Thyroid gland (tissue), 4 donors: ENCODE measurements around the gene PYHIN1. TPM values are rescaled to one million over a fixed set of nuclear protein-coding genes. Genes with fewer than 3 reads are reported as not detected.

Experiments
- DNase-seq, 2 donors: peaks; one replicate each; pipeline ENCODE4 v3.0.0-alpha.2; 2019
- H3K27ac ChIP-seq, 3 donors: fragments of 200-600 bp; sonication (generic); 1 replicate in 2 of 3; 2 replicates in 1 of 3; pipeline ENCODE4 v1.5.1; 2016 to 2019; ENCODE audit warnings: mild to moderate bottlenecking in 1 of 3, moderate library complexity in 1 of 3
- H3K27me3 ChIP-seq: fragments of 200-600 bp; sonication (generic); one replicate; pipeline ENCODE4 v1.5.1; 2019
- H3K36me3 ChIP-seq, 2 donors: fragments of 200-600 bp; sonication (generic); one replicate each; pipeline ENCODE4 v1.5.1; 2016 to 2019
- H3K4me1 ChIP-seq, 2 donors: fragments of 200-600 bp; sonication (generic); one replicate each; pipeline ENCODE4 v1.5.1; 2017 to 2019
- H3K4me3 ChIP-seq, 3 donors: fragments of 200-600 bp; sonication (generic); replicated peaks in 1 of 3; 1 replicate in 2 of 3; 2 replicates in 1 of 3; pipeline ENCODE4 v1.5.1; 2016; ENCODE audit warnings: mild to moderate bottlenecking in 1 of 3
- H3K9me3 ChIP-seq: fragments of 200-600 bp; sonication (generic); one replicate; pipeline ENCODE4 v1.5.1; 2017
- CTCF ChIP-seq, 6 experiments: fragments of 200-600 bp in 3 of 6; fragments of 450-650 bp in 3 of 6; sonication (generic) in 3 of 6; IDR thresholded peaks; one replicate each; pipeline ENCODE4 v1.5.1; 2016 to 2019; ENCODE audit warnings: antibody characterized with exemption in 6 of 6, mild to moderate bottlenecking in 2 of 6, inconsistent platforms in 1 of 6, moderate library complexity in 1 of 6
- POLR2A ChIP-seq, 2 donors: fragments of 450-650 bp; IDR thresholded peaks; one replicate each; pipeline ENCODE4 v1.6.1; 2017; ENCODE audit warnings: antibody characterized with exemption in 2 of 2, mild to moderate bottlenecking in 2 of 2, moderate library complexity in 1 of 2
- WGBS, 2 donors: methylation state at CpG; one replicate each; pipeline ENCODE4 v1.1.5; 2017; 5-methylcytosine and 5-hydroxymethylcytosine counted together
- intact Hi-C: fragments of 100-400 bp; cut with DNase I; formaldehyde crosslinking; loops from one replicate; pipeline ENCODE4 v1.15.1; 2023
- total RNA-seq, 4 donors: library from RNA; depleted of rRNA; stranded (reverse); fragments of >200 nt; gene quantifications; one replicate each; pipeline ENCODE4 v1.2.3, GENCODE V29; 2016

Gene PYHIN1
- total RNA-seq, 4 donors from 2014 or later: 0.78 to 2.6 (median 1.8) TPM

DNA sequence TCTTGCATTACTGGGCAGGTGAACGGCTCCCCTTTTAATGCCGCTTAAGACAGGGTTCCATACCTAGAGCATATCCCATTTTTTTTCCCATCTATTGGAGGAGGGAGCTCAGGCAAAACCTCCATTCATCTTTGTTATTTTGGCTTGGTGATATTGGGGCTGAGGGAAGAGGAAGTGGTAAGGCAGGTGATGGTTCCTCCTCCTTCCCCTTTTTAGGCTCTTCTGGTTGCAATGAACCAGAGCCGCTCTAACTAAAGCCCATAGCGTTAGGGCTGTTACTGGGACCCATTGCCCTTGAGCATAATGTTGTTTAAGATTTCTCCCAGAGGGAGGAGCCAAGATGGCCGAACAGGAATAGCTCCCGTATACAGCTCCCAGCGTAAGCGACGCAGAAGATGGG, 21.1 kb downstream of the PYHIN1 start:
- Histone ChIP-seq H3K27ac (no peak overlapping the region), H3K4me3 (no peak overlapping the region), H3K27me3 (no peaks in the 10 kb centered on the region), H3K4me1 (no peaks in the 10 kb centered on the region), H3K9me3 (no peaks in the 10 kb centered on the region), H3K36me3 (no peaks in the 10 kb centered on the region)
- no peak for TF ChIP-seq CTCF (IDR thresholded peaks at IDR 0.05)
- TF ChIP-seq POLR2A (IDR thresholded peaks at IDR 0.05): no peak
- no peak for DNase-seq
- 90 to 95% methylated on average over 9 of the region's 9 CpGs for WGBS, 2 donors
- intact Hi-C loops: no loop called here

DNA sequence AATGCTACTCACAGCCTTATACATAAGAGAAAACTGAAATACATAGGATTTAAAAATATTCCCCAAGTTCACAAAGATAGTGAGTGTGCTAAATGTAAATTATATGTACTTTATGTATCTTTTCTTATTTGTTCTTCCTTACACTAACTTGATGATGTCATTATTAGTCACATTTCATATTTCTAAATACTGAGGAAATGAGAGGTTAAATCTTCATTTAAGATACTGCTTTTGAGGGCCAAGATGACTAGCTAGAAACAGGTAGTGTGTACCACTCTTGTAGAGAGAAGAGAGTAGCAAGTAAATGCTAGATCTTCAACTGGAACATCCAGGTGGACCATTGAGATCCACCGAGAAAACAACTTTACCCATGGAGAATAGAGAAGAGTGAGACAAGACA, 29.8 kb downstream of the PYHIN1 start:
- TF ChIP-seq CTCF (IDR thresholded peaks at IDR 0.05) (no peak), POLR2A (IDR thresholded peaks at IDR 0.05) (no peak)
- WGBS, 2 donors: 93 to 94% methylated on average over 1 of the region's 1 CpG
- intact Hi-C loops: no loop called here
- H3K27ac ChIP-seq: no peak overlapping the region
- H3K9me3 ChIP-seq: no peaks in the 10 kb centered on the region
- DNase-seq: no peak
- H3K4me1 ChIP-seq: no peaks in the 10 kb centered on the region
- H3K4me3 ChIP-seq: no peak overlapping the region
- H3K27me3 ChIP-seq: no peaks in the 10 kb centered on the region
- no peaks in the 10 kb centered on the region for H3K36me3 ChIP-seq

- TF ChIP-seq POLR2A (IDR thresholded peaks at IDR 0.05): no peak
- no peak for DNase-seq
- no peaks in the 10 kb centered on the region for H3K9me3 ChIP-seq
- no peaks in the 10 kb centered on the region for H3K27me3 ChIP-seq
- H3K36me3 ChIP-seq: no peaks in the 10 kb centered on the region
- H3K27ac ChIP-seq: no peak overlapping the region
- WGBS, 2 donors: 43 to 55% methylated on average over 4 to 5 of the region's 5 CpGs
- intact Hi-C loops: no loop called here
- no peak overlapping the region for H3K4me3 ChIP-seq
- H3K4me1 ChIP-seq: no peaks in the 10 kb centered on the region
These were observed 31.6 kb downstream of the PYHIN1 start for GRCh38 chr1:158962983-158963382.

DNA sequence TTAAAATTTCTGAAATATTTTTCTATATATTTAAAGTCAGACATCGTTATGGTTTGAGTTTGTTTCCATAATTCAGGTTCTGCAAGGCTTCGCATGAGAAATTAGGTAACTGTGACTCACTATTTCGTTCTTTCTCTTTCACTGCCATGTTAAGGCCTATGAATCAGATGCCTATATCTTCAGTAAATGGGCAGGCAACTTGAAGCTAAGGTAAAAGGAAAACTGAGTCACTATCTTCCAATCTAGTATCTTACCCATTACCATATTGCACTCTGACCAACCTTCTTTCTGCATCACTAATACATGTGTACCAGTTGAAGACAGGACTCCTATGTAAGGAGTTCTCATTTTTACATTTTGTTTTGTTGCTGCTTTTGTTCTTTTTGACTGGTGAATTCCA, 37.8 kb downstream of the PYHIN1 start:
- intact Hi-C loops: no loop called here
- TF ChIP-seq POLR2A (IDR thresholded peaks at IDR 0.05) (no peak), CTCF (IDR thresholded peaks at IDR 0.05) (no peak)
- no peaks in the 10 kb centered on the region for H3K36me3 ChIP-seq
- H3K4me3 ChIP-seq: no peak overlapping the region
- 86 to 87% methylated on average over 3 of the region's 3 CpGs for WGBS, 2 donors
- H3K27ac ChIP-seq: no peak overlapping the region
- H3K27me3 ChIP-seq: no peaks in the 10 kb centered on the region
- H3K9me3 ChIP-seq: no peaks in the 10 kb centered on the region
- no peak for DNase-seq
- no peaks in the 10 kb centered on the region for H3K4me1 ChIP-seq

- WGBS, 2 donors: 82 to 92% methylated on average over 1 of the region's 1 CpG
- TF ChIP-seq CTCF (IDR thresholded peaks at IDR 0.05): no peak
- no peak for TF ChIP-seq POLR2A (IDR thresholded peaks at IDR 0.05)
- Histone ChIP-seq H3K9me3 (no peaks in the 10 kb centered on the region), H3K4me1 (no peaks in the 10 kb centered on the region), H3K27me3 (no peaks in the 10 kb centered on the region), H3K4me3 (no peak overlapping the region), H3K27ac (no peak overlapping the region), H3K36me3 (no peaks in the 10 kb centered on the region)
- no peak for DNase-seq
- intact Hi-C loops: no loop called here
These were observed 38.5 kb downstream of the PYHIN1 start for GRCh38 chr1:158969855-158970254.

- no peak for DNase-seq
- Histone ChIP-seq H3K4me3 (no peak overlapping the region), H3K9me3 (no peaks in the 10 kb centered on the region), H3K36me3 (no peaks in the 10 kb centered on the region), H3K4me1 (no peaks in the 10 kb centered on the region), H3K27ac (no peak overlapping the region), H3K27me3 (no peaks in the 10 kb centered on the region)
- TF ChIP-seq CTCF (IDR thresholded peaks at IDR 0.05) (no peak), POLR2A (IDR thresholded peaks at IDR 0.05) (no peak)
- intact Hi-C loops: no loop called here
These were observed 41.5 kb downstream of the PYHIN1 start for GRCh38 chr1:158972841-158973240.
